Motor neuron (in vitro differentiated cells): ENCODE measurements around the gene ANAPC7. TPM values are rescaled to one million over a fixed set of nuclear protein-coding genes. Genes with fewer than 3 reads are reported as not detected.
"Not testable (repeated sequence)": the region's sequence is repeated elsewhere in the genome, so short reads cannot be mapped to it uniquely, and the experiment has no call there.

Experiments
- ATAC-seq, 8 experiments: fragments of 200-7000 bp; cut with Tn5 transposase; replicated peaks in 6 of 8; 2 replicates each; pipeline ENCODE4 v1.8.0; 2021; ENCODE audit warnings: mild to moderate bottlenecking in 8 of 8, moderate library complexity in 8 of 8
- H3K27ac ChIP-seq, 2 donors: fragments of 250-450 bp; sonication (Bioruptor Pico); 2 replicates each; pipeline ENCODE4 v1.9.0; 2021; ENCODE audit warnings: antibody characterized with exemption in 2 of 2, mild to moderate bottlenecking in 2 of 2, moderate library complexity in 1 of 2
- H3K4me1 ChIP-seq, 2 donors: fragments of 250-450 bp; sonication (Bioruptor Pico); replicated peaks in 1 of 2; 2 replicates each; pipeline ENCODE4 v1.6.1; 2021; ENCODE audit warnings: antibody characterized with exemption in 2 of 2, mild to moderate bottlenecking in 2 of 2, moderate library complexity in 1 of 2
- H3K4me3 ChIP-seq, 5 donors: fragments of 250-450 bp; sonication (Bioruptor Pico); 2 replicates each; pipeline ENCODE4 v1.9.0; 2021; ENCODE audit warnings: antibody characterized with exemption in 5 of 5, mild to moderate bottlenecking in 5 of 5, moderate library complexity in 4 of 5
- WGBS, 10 experiments: fragments of 450-650 bp; shearing (Covaris generic); methylation state at CpG; one replicate each; pipeline ENCODE4 v1.0.0; 2022; 5-methylcytosine and 5-hydroxymethylcytosine counted together
- in situ Hi-C, 9 experiments: fragments of 400-800 bp; cut with MboI; loops; one replicate each; pipeline ENCODE4 v1.15.0; 2021; ENCODE audit warnings: low sequenced_read_pairs in 9 of 9, low pct_unique_long_range_greater_than_20kb in 2 of 9; ENCODE audit not compliant: unreplicated experiment in 9 of 9
- total RNA-seq, 8 experiments: library from RNA; unstranded; fragments of 300-600 nt; gene quantifications; 2 replicates each; pipeline versions ENCODE4 v1.2.3 to v1.2.4, GENCODE V29; 2022

The ANAPC7 gene
- total RNA-seq, 8 experiments from 2014 or later, result 30.1 to 85.6 (median 39.0) TPM

GRCh38 chr12:110420644-110421043 lies 17.1 kb upstream of the ANAPC7 start:
- ATAC-seq, H3K4me3 ChIP-seq, H3K4me1 ChIP-seq, H3K27ac ChIP-seq, in situ Hi-C loops: not testable (repeated sequence)
- WGBS, 10 experiments, result 100% methylated on average over 1 of the region's 1 CpG; no CpG with 5 or more reads in 6 of the 10 experiments

DNA sequence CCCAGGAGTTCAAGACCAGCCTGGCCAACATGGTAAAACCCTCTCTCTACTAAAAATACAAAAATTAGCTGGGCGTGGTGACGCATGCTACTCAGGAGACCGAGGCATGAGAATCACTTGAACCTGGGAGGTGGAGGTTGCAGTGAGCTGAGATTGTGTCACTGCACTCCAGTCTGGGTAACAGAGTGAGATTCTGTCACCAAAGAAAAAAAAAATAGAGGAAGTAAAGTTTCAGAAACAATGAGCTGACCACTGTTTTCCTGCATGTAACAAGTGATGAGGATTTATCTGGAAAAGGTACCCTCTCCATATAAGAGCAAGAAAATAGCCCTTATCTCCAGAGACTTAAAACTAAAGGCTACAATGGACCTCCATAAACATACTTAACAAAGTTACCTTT lies 13.6 kb upstream of the ANAPC7 start:
- H3K27ac ChIP-seq, ATAC-seq, in situ Hi-C loops, H3K4me1 ChIP-seq, H3K4me3 ChIP-seq: not testable (repeated sequence)
- WGBS, 10 experiments, result 67 to 100% (median 80%) methylated on average over 1 to 3 of the region's 3 CpGs; no CpG with 5 or more reads in 5 of the 10 experiments

GRCh38 chr12:110410086-110410485 lies 6.6 kb upstream of the ANAPC7 start:
- ATAC-seq, in situ Hi-C loops, H3K4me1 ChIP-seq, H3K27ac ChIP-seq, H3K4me3 ChIP-seq: not testable (repeated sequence)
- WGBS, 10 experiments, result 10 to 83% (median 71%) methylated on average over 2 to 6 of the region's 6 CpGs; no CpG with 5 or more reads in 3 of the 10 experiments

DNA sequence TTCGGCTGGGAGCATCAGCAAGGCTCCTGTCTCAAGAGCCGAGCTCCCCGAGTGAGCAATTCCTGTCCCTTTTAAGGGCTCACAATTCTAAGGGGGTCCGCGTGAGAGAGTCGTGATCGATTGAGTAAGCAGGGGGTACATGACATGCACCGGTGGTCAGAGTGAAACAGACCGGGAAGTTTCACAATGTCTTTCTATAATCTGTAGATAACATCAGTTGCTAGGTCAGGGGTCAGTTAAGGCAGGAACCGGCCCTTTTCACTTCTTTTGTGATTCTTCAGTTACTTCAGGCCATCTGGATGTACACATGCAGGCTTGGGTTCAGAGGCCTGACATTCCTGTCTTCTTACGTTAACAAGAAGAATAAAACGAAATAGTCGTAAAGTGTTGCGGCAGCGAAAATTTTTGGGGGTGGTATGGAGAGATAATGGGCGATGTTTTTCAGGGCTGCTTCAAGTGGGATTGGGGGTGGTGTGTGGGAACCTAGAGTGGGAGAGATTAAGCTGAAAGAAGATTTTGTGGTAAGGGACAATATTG lies 1.7 kb upstream of the ANAPC7 start:
- in situ Hi-C loops, H3K4me3 ChIP-seq, H3K4me1 ChIP-seq, ATAC-seq, H3K27ac ChIP-seq: not testable (repeated sequence)
- 60 to 100% (median 87%) methylated on average over 1 to 14 of the region's 16 CpGs; no CpG with 5 or more reads in 1 of the 10 experiments for WGBS, 10 experiments

- H3K4me3 ChIP-seq, result peak overlapping the region; percentile 65 to 80 (median 77)
- H3K27ac ChIP-seq, result peak overlapping the region; percentile 94 to 95
- ATAC-seq, result peak; percentile 38 to 70 (median 56)
- WGBS, 10 experiments, result 0 to 65% (median 28%) methylated on average over 3 to 18 of the region's 21 CpGs
- in situ Hi-C loops, result no loop called here
- H3K4me1 ChIP-seq, result peaks cover 4 to 6% of the 10 kb centered on the region in 2 donors
Measured at GRCh38 chr12:110403976-110404682, 621 bp upstream of the ANAPC7 start.

GRCh38 chr12:110382683-110383082 lies 20.8 kb downstream of the ANAPC7 start:
- in situ Hi-C loops, result no loop called here

GRCh38 chr12:110379631-110380030 lies 23.9 kb downstream of the ANAPC7 start:
- no peak for ATAC-seq
- H3K4me1 ChIP-seq, result no peaks in the 10 kb centered on the region
- 0 to 100% (median 78%) methylated on average over 1 to 2 of the region's 2 CpGs; no CpG with 5 or more reads in 1 of the 10 experiments for WGBS, 10 experiments
- H3K27ac ChIP-seq, result no peak overlapping the region
- no peak overlapping the region for H3K4me3 ChIP-seq
- in situ Hi-C loops, result no loop called here

More at GRCh38 chr12:110382683-110383082, 20.8 kb downstream of the ANAPC7 start:
- 93 to 100% (median 100%) methylated on average over 1 to 4 of the region's 4 CpGs; no CpG with 5 or more reads in 4 of the 10 experiments for WGBS, 10 experiments
- Histone ChIP-seq H3K4me3 (no peak overlapping the region), H3K27ac (no peak overlapping the region), H3K4me1 (no peaks in the 10 kb centered on the region)
- ATAC-seq, result no peak

DNA sequence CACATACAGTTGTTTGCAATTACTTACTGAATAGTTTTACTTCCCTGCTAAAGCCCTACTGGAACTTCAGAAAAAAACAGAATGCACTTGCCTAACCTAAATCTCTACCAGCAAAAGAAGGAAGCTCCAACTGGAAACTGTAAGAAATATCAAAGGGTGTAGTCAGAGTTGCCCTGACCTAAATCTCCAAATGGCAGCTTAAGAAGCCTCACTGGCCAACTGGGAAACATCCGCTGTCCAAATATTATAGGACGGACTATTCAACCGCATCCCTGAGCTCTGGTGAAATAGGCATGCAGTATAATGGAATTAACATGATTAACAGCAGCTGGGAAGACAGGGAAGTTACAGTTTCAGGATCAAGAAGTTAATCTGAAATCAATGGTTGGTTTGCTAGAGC lies 24.3 kb downstream of the ANAPC7 start:
- H3K27ac ChIP-seq, result no peak overlapping the region
- no peaks in the 10 kb centered on the region for H3K4me1 ChIP-seq
- WGBS, 10 experiments, result 60 to 100% (median 96%) methylated on average over 1 to 3 of the region's 3 CpGs; no CpG with 5 or more reads in 4 of the 10 experiments
- in situ Hi-C loops, result no loop called here
- H3K4me3 ChIP-seq, result no peak overlapping the region
- no peak for ATAC-seq

- H3K27ac ChIP-seq, in situ Hi-C loops: not testable (repeated sequence)
- 86 to 100% (median 95%) methylated on average over 3 to 16 of the region's 17 CpGs; no CpG with 5 or more reads in 4 of the 10 experiments for WGBS, 10 experiments
Measured at GRCh38 chr12:110378131-110378790, 25.2 kb downstream of the ANAPC7 start.

GRCh38 chr12:110373962-110374611 lies 29.4 kb downstream of the ANAPC7 start:
- 65 to 100% (median 91%) methylated on average over 1 to 5 of the region's 13 CpGs; no CpG with 5 or more reads in 2 of the 10 experiments for WGBS, 10 experiments
- ATAC-seq, result no peak
- in situ Hi-C loops, result no loop called here
- H3K27ac ChIP-seq, result no peak overlapping the region
- no peaks in the 10 kb centered on the region for H3K4me1 ChIP-seq
- no peak overlapping the region for H3K4me3 ChIP-seq

More at GRCh38 chr12:110378131-110378790, 25.2 kb downstream of the ANAPC7 start:
- H3K4me3 ChIP-seq, H3K4me1 ChIP-seq, ATAC-seq: not testable (repeated sequence)

DNA sequence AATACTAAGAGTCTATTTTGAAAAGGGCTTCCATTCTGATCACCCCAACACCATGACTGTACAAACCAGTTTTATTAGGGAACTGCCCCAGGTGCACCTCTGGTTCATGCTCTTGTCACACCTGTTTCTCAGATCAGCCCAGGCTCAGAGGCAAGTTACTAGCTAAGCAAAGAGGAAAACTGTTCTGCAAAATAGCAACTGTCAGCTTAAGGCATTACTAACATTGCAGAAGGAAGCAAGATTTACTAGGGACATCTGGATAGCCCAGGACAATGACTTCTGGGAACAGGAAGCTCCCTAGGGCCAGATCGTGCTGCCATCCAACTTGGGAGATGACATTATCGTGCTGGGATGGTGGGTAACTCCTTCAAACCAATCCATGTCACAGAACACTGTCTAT lies 30.1 kb downstream of the ANAPC7 start:
- peak in 2 of 8 experiments; percentile 16 to 34 for ATAC-seq
- Histone ChIP-seq H3K4me3 (no peak overlapping the region), H3K27ac (no peak overlapping the region), H3K4me1 (no peaks in the 10 kb centered on the region)
- in situ Hi-C loops, result no loop called here
- 20 to 100% (median 93%) methylated on average over 1 to 2 of the region's 2 CpGs; no CpG with 5 or more reads in 4 of the 10 experiments for WGBS, 10 experiments

- ATAC-seq, result peak in 2 of 8 experiments; percentile 25 to 75
- Histone ChIP-seq H3K4me3 (no peak overlapping the region), H3K27ac (no peak overlapping the region), H3K4me1 (no peaks in the 10 kb centered on the region)
- WGBS, 10 experiments, result 33 to 100% (median 100%) methylated on average over 1 to 3 of the region's 4 CpGs; no CpG with 5 or more reads in 3 of the 10 experiments
- in situ Hi-C loops, result no loop called here
Measured at GRCh38 chr12:110373025-110373424, 30.5 kb downstream of the ANAPC7 start.

DNA sequence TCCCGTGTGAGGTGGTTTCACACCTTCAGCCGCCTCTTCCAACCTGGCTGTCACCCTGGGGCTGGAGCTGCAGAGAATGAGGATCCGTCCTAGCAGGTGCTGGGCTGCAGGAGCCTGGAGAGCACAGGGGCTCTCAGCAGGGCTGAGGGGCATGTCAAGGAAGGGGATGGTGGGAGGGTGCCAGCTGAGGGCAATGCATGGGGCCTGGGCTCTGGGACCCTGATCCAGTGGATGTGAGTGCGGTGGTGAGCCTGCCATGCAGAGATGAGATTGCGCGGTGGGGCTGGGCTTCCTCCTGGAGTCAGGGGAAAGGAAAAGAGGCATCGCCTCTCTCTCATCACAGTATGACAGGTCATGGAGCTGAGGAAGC lies 31.5 kb downstream of the ANAPC7 start:
- Histone ChIP-seq H3K4me3 (no peak overlapping the region), H3K4me1 (peaks cover 5% of the 10 kb centered on the region in 2 donors), H3K27ac (no peak overlapping the region)
- in situ Hi-C loops, result no loop called here
- no peak for ATAC-seq
- WGBS, 10 experiments, result 93 to 100% methylated on average over 2 to 3 of the region's 7 CpGs; no CpG with 5 or more reads in 8 of the 10 experiments
